ENCODE measurements around the gene TDRD7.

GRCh38 chr9:97374811-97375210 lies 37.1 kb upstream of the TDRD7 start:
- TF ChIP-seq, protein P1, sequence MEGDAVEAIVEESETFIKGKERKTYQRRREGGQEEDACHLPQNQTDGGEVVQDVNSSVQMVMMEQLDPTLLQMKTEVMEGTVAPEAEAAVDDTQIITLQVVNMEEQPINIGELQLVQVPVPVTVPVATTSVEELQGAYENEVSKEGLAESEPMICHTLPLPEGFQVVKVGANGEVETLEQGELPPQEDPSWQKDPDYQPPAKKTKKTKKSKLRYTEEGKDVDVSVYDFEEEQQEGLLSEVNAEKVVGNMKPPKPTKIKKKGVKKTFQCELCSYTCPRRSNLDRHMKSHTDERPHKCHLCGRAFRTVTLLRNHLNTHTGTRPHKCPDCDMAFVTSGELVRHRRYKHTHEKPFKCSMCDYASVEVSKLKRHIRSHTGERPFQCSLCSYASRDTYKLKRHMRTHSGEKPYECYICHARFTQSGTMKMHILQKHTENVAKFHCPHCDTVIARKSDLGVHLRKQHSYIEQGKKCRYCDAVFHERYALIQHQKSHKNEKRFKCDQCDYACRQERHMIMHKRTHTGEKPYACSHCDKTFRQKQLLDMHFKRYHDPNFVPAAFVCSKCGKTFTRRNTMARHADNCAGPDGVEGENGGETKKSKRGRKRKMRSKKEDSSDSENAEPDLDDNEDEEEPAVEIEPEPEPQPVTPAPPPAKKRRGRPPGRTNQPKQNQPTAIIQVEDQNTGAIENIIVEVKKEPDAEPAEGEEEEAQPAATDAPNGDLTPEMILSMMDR (IDR thresholded peaks at IDR 0.05; ENCODE audit: insufficient read depth, low read length): no peak
- TF ChIP-seq, protein P2, sequence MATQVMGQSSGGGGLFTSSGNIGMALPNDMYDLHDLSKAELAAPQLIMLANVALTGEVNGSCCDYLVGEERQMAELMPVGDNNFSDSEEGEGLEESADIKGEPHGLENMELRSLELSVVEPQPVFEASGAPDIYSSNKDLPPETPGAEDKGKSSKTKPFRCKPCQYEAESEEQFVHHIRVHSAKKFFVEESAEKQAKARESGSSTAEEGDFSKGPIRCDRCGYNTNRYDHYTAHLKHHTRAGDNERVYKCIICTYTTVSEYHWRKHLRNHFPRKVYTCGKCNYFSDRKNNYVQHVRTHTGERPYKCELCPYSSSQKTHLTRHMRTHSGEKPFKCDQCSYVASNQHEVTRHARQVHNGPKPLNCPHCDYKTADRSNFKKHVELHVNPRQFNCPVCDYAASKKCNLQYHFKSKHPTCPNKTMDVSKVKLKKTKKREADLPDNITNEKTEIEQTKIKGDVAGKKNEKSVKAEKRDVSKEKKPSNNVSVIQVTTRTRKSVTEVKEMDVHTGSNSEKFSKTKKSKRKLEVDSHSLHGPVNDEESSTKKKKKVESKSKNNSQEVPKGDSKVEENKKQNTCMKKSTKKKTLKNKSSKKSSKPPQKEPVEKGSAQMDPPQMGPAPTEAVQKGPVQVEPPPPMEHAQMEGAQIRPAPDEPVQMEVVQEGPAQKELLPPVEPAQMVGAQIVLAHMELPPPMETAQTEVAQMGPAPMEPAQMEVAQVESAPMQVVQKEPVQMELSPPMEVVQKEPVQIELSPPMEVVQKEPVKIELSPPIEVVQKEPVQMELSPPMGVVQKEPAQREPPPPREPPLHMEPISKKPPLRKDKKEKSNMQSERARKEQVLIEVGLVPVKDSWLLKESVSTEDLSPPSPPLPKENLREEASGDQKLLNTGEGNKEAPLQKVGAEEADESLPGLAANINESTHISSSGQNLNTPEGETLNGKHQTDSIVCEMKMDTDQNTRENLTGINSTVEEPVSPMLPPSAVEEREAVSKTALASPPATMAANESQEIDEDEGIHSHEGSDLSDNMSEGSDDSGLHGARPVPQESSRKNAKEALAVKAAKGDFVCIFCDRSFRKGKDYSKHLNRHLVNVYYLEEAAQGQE (IDR thresholded peaks at IDR 0.05; ENCODE audit: insufficient replicate concordance, low read depth): no peak
- TF ChIP-seq POLR2AphosphoS5 (IDR thresholded peaks at IDR 0.05; ENCODE audit: low read depth): no peak
- no peak for TF ChIP-seq GABPA (IDR thresholded peaks at IDR 0.05; ENCODE audit: low read depth)

Measured in HL-60 (cell line).